GM18507 (cell line): ENCODE results near the gene DYNLRB1.

Experiments used
- DNase-seq: peaks from one replicate; pipeline ENCODE4 v3.0.0; 2011; ENCODE audit warnings: low read depth; ENCODE audit not compliant: insufficient read length; ENCODE audit errors: extremely low spot score
- FAIRE-seq: peaks from 2 replicates; lab custom pipeline; 2011; peaks lifted over from hg19 to GRCh38; lab: Jason Lieb, UNC

DYNLRB1 gene

GRCh38 chr20:34530342-34530741 lies 14.1 kb downstream of the DYNLRB1 start:
- DNase-seq (no peak), FAIRE-seq (no peak)

GRCh38 chr20:34531608-34532265 lies 15.5 kb downstream of the DYNLRB1 start:
- no peak for DNase-seq
- FAIRE-seq = no peak

GRCh38 chr20:34532320-34532719 lies 16.1 kb downstream of the DYNLRB1 start:
- FAIRE-seq = no peak

GRCh38 chr20:34532756-34533155 lies 16.5 kb downstream of the DYNLRB1 start:
- DNase-seq (no peak), FAIRE-seq (no peak)

More at GRCh38 chr20:34532320-34532719, 16.1 kb downstream of the DYNLRB1 start:
- no peak for DNase-seq

- DNase-seq (no peak), FAIRE-seq (no peak)
Observed at GRCh38 chr20:34534391-34535165, 18.4 kb downstream of the DYNLRB1 start.

GRCh38 chr20:34535301-34535840 lies 19.1 kb downstream of the DYNLRB1 start:
- FAIRE-seq = no peak

GRCh38 chr20:34535857-34536256 lies 19.6 kb downstream of the DYNLRB1 start:
- FAIRE-seq = no peak

More at GRCh38 chr20:34535301-34535840, 19.1 kb downstream of the DYNLRB1 start:
- DNase-seq = no peak

GRCh38 chr20:34536798-34537394 lies 20.7 kb downstream of the DYNLRB1 start:
- no peak for FAIRE-seq

More at GRCh38 chr20:34535857-34536256, 19.6 kb downstream of the DYNLRB1 start:
- DNase-seq = no peak

GRCh38 chr20:34537651-34538050 lies 21.4 kb downstream of the DYNLRB1 start:
- DNase-seq (no peak), FAIRE-seq (no peak)

More at GRCh38 chr20:34536798-34537394, 20.7 kb downstream of the DYNLRB1 start:
- DNase-seq = no peak

- DNase-seq = peak; percentile 30
- FAIRE-seq = peak; percentile 73
Observed at GRCh38 chr20:34538671-34539123, 22.5 kb downstream of the DYNLRB1 start.

GRCh38 chr20:34539756-34540155 lies 23.5 kb downstream of the DYNLRB1 start:
- no peak for FAIRE-seq

GRCh38 chr20:34540596-34541263 lies 24.5 kb downstream of the DYNLRB1 start:
- no peak for FAIRE-seq
- no peak for DNase-seq

More at GRCh38 chr20:34539756-34540155, 23.5 kb downstream of the DYNLRB1 start:
- no peak for DNase-seq

- no peak for FAIRE-seq
- no peak for DNase-seq
Observed at GRCh38 chr20:34541264-34541901, 25.2 kb downstream of the DYNLRB1 start.

- DNase-seq (no peak), FAIRE-seq (no peak)
Observed at GRCh38 chr20:34541917-34542316, 25.7 kb downstream of the DYNLRB1 start.

- DNase-seq (no peak), FAIRE-seq (no peak)
Observed at GRCh38 chr20:34542439-34542838, 26.2 kb downstream of the DYNLRB1 start.

GRCh38 chr20:34543463-34544056 lies 27.3 kb downstream of the DYNLRB1 start:
- FAIRE-seq (no peak), DNase-seq (no peak)

- no peak for DNase-seq
- FAIRE-seq = no peak
Observed at GRCh38 chr20:34544109-34544796, 28.0 kb downstream of the DYNLRB1 start.

GRCh38 chr20:34546751-34547181 lies 30.5 kb downstream of the DYNLRB1 start:
- DNase-seq = no peak
- no peak for FAIRE-seq
